HCT116 (cell line): ENCODE measurements around the gene MRPL16. TPM values are rescaled to one million over a fixed set of nuclear protein-coding genes. Genes with fewer than 3 reads are reported as not detected.

ENCODE experiments used
- ATAC-seq: fragments of 200-7000 bp; cut with Tn5 transposase; 2 replicates; pipeline ENCODE4 v1.9.1; 2020; ENCODE audit warnings: mild to moderate bottlenecking, moderate library complexity
- BruUV-seq: library from RNA; stranded (reverse); fragments of 400-500 nt; replicated peaks from 2 replicates; lab custom pipeline; 2021; lab: Mats Ljungman, UMichigan
- CTCF ChIA-PET: fragments of 300-600 bp; sonication (Branson Sonifier 250); formaldehyde crosslinking; loops from one replicate; lab custom pipeline; 2021; ENCODE audit warnings: antibody characterized with exemption; lab: Charles Lee
- POLR2A ChIA-PET: fragments of 300-600, 350-600 bp; sonication (Branson Sonifier 250); formaldehyde crosslinking; loops from one replicate; lab custom pipeline; 2021; ENCODE audit warnings: antibody characterized with exemption; lab: Charles Lee
- RAD21 ChIA-PET, 2 experiments: fragments of 300-600 bp; sonication (Branson Sonifier 250); formaldehyde crosslinking; loops; one replicate each; lab custom pipeline; 2023; ENCODE audit warnings: low total read pairs in 2 of 2; ENCODE audit not compliant: uncharacterized antibody in 2 of 2, unreplicated experiment in 2 of 2, low non-redundant PET in 1 of 2; lab: Charles Lee
- DNase-seq: peaks from one replicate; pipeline ENCODE4 v3.0.0-alpha.2; 2010; ENCODE audit warnings: low read depth, low spot score
- H2AFZ ChIP-seq: fragments of 200-600 bp; shearing (Covaris generic), sonication (generic); 2 replicates; pipeline ENCODE4 v1.6.1; 2017; ENCODE audit warnings: low read depth, mixed run types, mixed read lengths, antibody characterized with exemption, low read length; ENCODE audit not compliant: poor library complexity, severe bottlenecking
- H3K27ac ChIP-seq: 2 replicates; pipeline ENCODE4 v1.5.1; 2012; ENCODE audit warnings: low read depth, low read length
- H3K27me3 ChIP-seq: fragments of 200-600 bp; sonication (generic); 2 replicates; pipeline ENCODE4 v1.6.1; 2016; ENCODE audit warnings: mixed run types, low read length, mixed read lengths; ENCODE audit not compliant: insufficient read depth
- H3K36me3 ChIP-seq, 2 experiments: fragments of 200-500 bp in 1 of 2; fragments of 200-600 bp in 1 of 2; sonication (Bioruptor generic) in 1 of 2; sonication (generic) in 1 of 2; 2 replicates each; pipeline versions ENCODE4 v1.5.1 to v1.6.1; 2014 to 2016; ENCODE audit warnings: low read length in 2 of 2, inconsistent platforms in 1 of 2, mixed read lengths in 1 of 2, mixed run types in 1 of 2; ENCODE audit not compliant: insufficient read depth in 2 of 2, control insufficient read depth in 1 of 2
- H3K4me1 ChIP-seq, 2 experiments: fragments of 200-600 bp in 1 of 2; sonication (generic) in 1 of 2; 2 replicates each; pipeline versions ENCODE4 v1.5.1 to v1.6.1; 2012 to 2017; ENCODE audit warnings: low read length in 2 of 2, inconsistent platforms in 1 of 2, mild to moderate bottlenecking in 1 of 2, mixed read lengths in 1 of 2, mixed run types in 1 of 2, moderate library complexity in 1 of 2; ENCODE audit not compliant: insufficient read depth in 2 of 2, control insufficient read depth in 1 of 2
- H3K4me2 ChIP-seq: fragments of 200-600 bp; sonication (generic); 2 replicates; pipeline ENCODE4 v1.6.1; 2017; ENCODE audit warnings: mixed run types, low read length, mixed read lengths
- H3K4me3 ChIP-seq, 2 experiments: fragments of 200-600 bp in 1 of 2; sonication (generic) in 1 of 2; replicated peaks in 1 of 2; 2 replicates each; pipeline ENCODE4 v1.5.1; 2011 to 2016; ENCODE audit warnings: low read length in 2 of 2, control low read depth in 1 of 2, low read depth in 1 of 2, mild to moderate bottlenecking in 1 of 2, mixed read lengths in 1 of 2, mixed run types in 1 of 2
- H3K79me2 ChIP-seq: fragments of 200-600 bp; sonication (generic); 2 replicates; pipeline ENCODE4 v1.6.1; 2017; ENCODE audit warnings: mild to moderate bottlenecking, mixed run types, low read length, moderate library complexity, mixed read lengths; ENCODE audit not compliant: insufficient read depth
- H3K9ac ChIP-seq: fragments of 200-600 bp; sonication (generic); 2 replicates; pipeline ENCODE4 v1.6.1; 2016; ENCODE audit warnings: low read length, mixed read lengths
- H3K9me2 ChIP-seq: fragments of 200-600 bp; sonication (generic), shearing (Covaris generic); 2 replicates; pipeline ENCODE4 v1.6.1; 2017; ENCODE audit warnings: mixed run types, mild to moderate bottlenecking, moderate library complexity; ENCODE audit not compliant: insufficient read depth
- H3K9me3 ChIP-seq, 2 experiments: fragments of 200-500 bp in 1 of 2; fragments of 200-600 bp in 1 of 2; sonication (Bioruptor generic) in 1 of 2; sonication (generic) in 1 of 2; 2 replicates each; pipeline ENCODE4 v1.6.1; 2014 to 2017; ENCODE audit warnings: low read length in 2 of 2, mixed read lengths in 2 of 2, inconsistent platforms in 1 of 2, low read depth in 1 of 2, mild to moderate bottlenecking in 1 of 2, mixed run types in 1 of 2, moderate library complexity in 1 of 2; ENCODE audit not compliant: control insufficient read depth in 1 of 2, insufficient read depth in 1 of 2
- H4K20me1 ChIP-seq: fragments of 200-600 bp; sonication (generic), shearing (Covaris generic); 2 replicates; pipeline ENCODE4 v1.6.1; 2017; ENCODE audit warnings: mixed run types, mild to moderate bottlenecking, moderate library complexity; ENCODE audit not compliant: insufficient read depth
- ATF3 ChIP-seq: IDR thresholded peaks from 2 replicates; pipeline ENCODE4 v1.6.1; 2012
- CBX3 ChIP-seq: IDR thresholded peaks from 2 replicates; pipeline ENCODE4 v1.6.1; 2012; ENCODE audit warnings: low read depth
- CEBPB ChIP-seq: IDR thresholded peaks from 2 replicates; pipeline ENCODE4 v1.6.1; 2012; ENCODE audit warnings: low read depth
- EGR1 ChIP-seq: IDR thresholded peaks from 2 replicates; pipeline ENCODE4 v1.6.1; 2012; ENCODE audit warnings: low read depth
- FOSL1 ChIP-seq: IDR thresholded peaks from 2 replicates; pipeline ENCODE4 v1.6.1; 2012; ENCODE audit warnings: low read depth
- MAX ChIP-seq: IDR thresholded peaks from 2 replicates; pipeline ENCODE4 v1.6.1; 2012
- SIN3A ChIP-seq: IDR thresholded peaks from 2 replicates; pipeline ENCODE4 v1.6.1; 2012; ENCODE audit warnings: low read depth
- YY1 ChIP-seq: IDR thresholded peaks from 2 replicates; pipeline ENCODE4 v1.6.1; 2011; ENCODE audit warnings: low read length, low read depth, moderate library complexity, mild to moderate bottlenecking; ENCODE audit not compliant: insufficient replicate concordance; ENCODE audit errors: extremely low read depth
- intact Hi-C: fragments of 100-400 bp; cut with micrococcal nuclease; formaldehyde crosslinking; loops from 2 replicates; pipeline ENCODE4 v1.10.0; 2022
- total RNA-seq: library from RNA; stranded (reverse); gene quantifications from one replicate; pipeline ENCODE4 v1.2.1, GENCODE V29; 2021; ENCODE audit not compliant: unreplicated experiment

MRPL16 gene
- total RNA-seq, 1 experiment from 2014 or later: 61.0 TPM

GRCh38 chr11:59807047-59807610, 3.4 kb downstream of the MRPL16 start:
- ATAC-seq (no peak), DNase-seq (no peak)
- no TSS peak for BruUV-seq
- Histone ChIP-seq H3K4me2 (no peak overlapping the region), H3K36me3 (peaks cover 13 to 33% of the 10 kb centered on the region in 2 experiments; a peak in 3 of 4 replicates), H3K9me3 (no peaks in the 10 kb centered on the region), H2AFZ (no peak overlapping the region), H3K9ac (no peak overlapping the region), H3K9me2 (no peaks in the 10 kb centered on the region), H3K27ac (no peak overlapping the region), H3K4me1 (peaks cover 5 to 18% of the 10 kb centered on the region in 2 experiments; a peak in 2 of 4 replicates), H4K20me1 (no peaks in the 10 kb centered on the region), H3K79me2 (peaks cover 25% of the 10 kb centered on the region), H3K27me3 (no peaks in the 10 kb centered on the region), H3K4me3 (no peak overlapping the region)
- intact Hi-C loops: loop anchor here (10.0 kb wide), 2 partner anchors 122 to 372 kb away; partner anchors contain the start of gene OR5A1
- RAD21 ChIA-PET: no interaction called here
- TF ChIP-seq SIN3A: no peak
- no peak for TF ChIP-seq CEBPB
- TF ChIP-seq CBX3: no peak
- TF ChIP-seq ATF3: no peak
- no peak for TF ChIP-seq EGR1
- no peak for TF ChIP-seq MAX
- no peak for TF ChIP-seq FOSL1
- TF ChIP-seq YY1: no peak
- POLR2A ChIA-PET: no interaction called here
- CTCF ChIA-PET: no interaction called here

- Histone ChIP-seq H2AFZ (no peak overlapping the region), H4K20me1 (no peaks in the 10 kb centered on the region), H3K36me3 (peaks cover 16 to 33% of the 10 kb centered on the region in 2 experiments; a peak in 3 of 4 replicates), H3K4me1 (peaks cover 0 to 8% of the 10 kb centered on the region in 2 experiments; a peak in 1 of 4 replicates), H3K4me3 (no peak overlapping the region), H3K9ac (no peak overlapping the region), H3K27me3 (no peaks in the 10 kb centered on the region), H3K4me2 (no peak overlapping the region), H3K9me2 (no peaks in the 10 kb centered on the region), H3K27ac (no peak overlapping the region), H3K9me3 (no peaks in the 10 kb centered on the region), H3K79me2 (peaks cover 10% of the 10 kb centered on the region)
- DNase-seq (no peak), ATAC-seq (no peak)
- no TSS peak for BruUV-seq
- ChIA-PET POLR2A (no interaction called here), CTCF (no interaction called here), RAD21 (no interaction called here)
- no peak for TF ChIP-seq YY1
- intact Hi-C loops: loop anchor here (10.0 kb wide), 2 partner anchors 119 to 369 kb away; partner anchors contain the start of gene OR5A1
Observed at GRCh38 chr11:59804061-59804460, 6.5 kb downstream of the MRPL16 start.
